ENCODE data around the gene ANKRD33B.
"Not testable (repeated sequence)": the region's sequence is repeated elsewhere in the genome, so short reads cannot be mapped to it uniquely, and the experiment has no call there.

ANKRD33B gene

GRCh38 chr5:10563945-10564837 lies at the start of gene ANKRD33B:
ANKRD33B (plus strand) TSS chr5:10564070; CDS start chr5:10564468, 398 bp downstream.
- DNase-seq: peak; percentile 80 to 84

GRCh38 chr5:10514572-10514971 lies 49.3 kb upstream of the ANKRD33B start:
- DNase-seq: not testable (repeated sequence)

- DNase-seq: no peak
Observed at GRCh38 chr5:10515492-10515891, 48.4 kb upstream of the ANKRD33B start.

- DNase-seq: no peak
Observed at GRCh38 chr5:10518347-10518746, 45.5 kb upstream of the ANKRD33B start.

GRCh38 chr5:10519729-10520128 lies 44.1 kb upstream of the ANKRD33B start:
- no peak for DNase-seq

GRCh38 chr5:10520706-10521105 lies 43.2 kb upstream of the ANKRD33B start:
- DNase-seq: no peak

GRCh38 chr5:10521466-10522223 lies 42.2 kb upstream of the ANKRD33B start:
- DNase-seq: peak; percentile 15 to 23

- no peak for DNase-seq
Observed at GRCh38 chr5:10522224-10522611, 41.7 kb upstream of the ANKRD33B start.

- DNase-seq: no peak
Observed at GRCh38 chr5:10524376-10525123, 39.3 kb upstream of the ANKRD33B start.

- DNase-seq: no peak
Observed at GRCh38 chr5:10525124-10525495, 38.8 kb upstream of the ANKRD33B start.

GRCh38 chr5:10527281-10527950 lies 36.5 kb upstream of the ANKRD33B start:
- no peak for DNase-seq

GRCh38 chr5:10528056-10528816 lies 35.6 kb upstream of the ANKRD33B start:
- no peak for DNase-seq

- DNase-seq: no peak
Observed at GRCh38 chr5:10528827-10529226, 35.0 kb upstream of the ANKRD33B start.

GRCh38 chr5:10530601-10531320 lies 33.1 kb upstream of the ANKRD33B start:
- no peak for DNase-seq

GRCh38 chr5:10532421-10532820 lies 31.4 kb upstream of the ANKRD33B start:
- DNase-seq: no peak

GRCh38 chr5:10533226-10533625 lies 30.6 kb upstream of the ANKRD33B start:
- no peak for DNase-seq

GRCh38 chr5:10534561-10535530 lies 29.0 kb upstream of the ANKRD33B start:
- no peak for DNase-seq

GRCh38 chr5:10536511-10536910 lies 27.4 kb upstream of the ANKRD33B start:
- DNase-seq: no peak

- no peak for DNase-seq
Observed at GRCh38 chr5:10536931-10537579, 26.8 kb upstream of the ANKRD33B start.
